HepG2 (cell line): ENCODE data around the gene ATP5MC2. TPM values are rescaled to one million over a fixed set of nuclear protein-coding genes. Genes with fewer than 3 reads are reported as not detected.

Experiments
- ATAC-seq: fragments of 200-7000 bp; cut with Tn5 transposase; 3 replicates; pipeline ENCODE4 v1.9.1; 2020; ENCODE audit warnings: mild to moderate bottlenecking, moderate library complexity
- BruUV-seq: library from RNA; stranded (reverse); fragments of 400-500 nt; replicated peaks from 2 replicates; lab custom pipeline; 2021; lab: Mats Ljungman, UMichigan
- CTCF ChIA-PET: fragments of 300-600 bp; formaldehyde crosslinking; extraction: SDS; loops from one replicate; lab custom pipeline; 2021; ENCODE audit warnings: low total read pairs, inconsistent platforms, low intra/inter-chr PET ratio; lab: Yijun Ruan, JAX
- POLR2A ChIA-PET: fragments of 350-600 bp; sonication (Branson Sonifier 250); formaldehyde crosslinking; loops from one replicate; lab custom pipeline; 2020; ENCODE audit warnings: antibody characterized with exemption, inconsistent platforms; lab: Yijun Ruan, JAX
- DNase-seq: peaks from one replicate; pipeline ENCODE4 v3.0.0-alpha.2; 2015; ENCODE audit warnings: low spot score
- FAIRE-seq: peaks from 3 replicates; lab custom pipeline; 2011; peaks lifted over from hg19 to GRCh38; lab: Jason Lieb, UNC
- H2AFZ ChIP-seq: one replicate; pipeline ENCODE4 v1.6.1; 2011; ENCODE audit warnings: low read length, inconsistent platforms
- H3K27ac ChIP-seq: fragments of 300-600 bp; 3 replicates; pipeline ENCODE4 v1.8.0; 2011; ENCODE audit warnings: mixed run types, mild to moderate bottlenecking, mixed read lengths, low read length, inconsistent platforms; ENCODE audit not compliant: insufficient read depth; ENCODE audit errors: extremely low read length
- H3K27me3 ChIP-seq, 2 experiments: fragments of 200-600 bp in 1 of 2; 2 replicates in 1 of 2; 3 replicates in 1 of 2; pipeline versions ENCODE4 v1.6.0 to v1.8.0; 2011; ENCODE audit warnings: low read length in 2 of 2, mild to moderate bottlenecking in 2 of 2, moderate library complexity in 2 of 2, inconsistent platforms in 1 of 2; ENCODE audit not compliant: insufficient read depth in 2 of 2, control insufficient read depth in 1 of 2
- H3K36me3 ChIP-seq, 2 experiments: fragments of 200-600 bp in 1 of 2; replicated peaks in 1 of 2; 2 replicates in 1 of 2; 3 replicates in 1 of 2; pipeline versions ENCODE4 v1.5.1 to v1.8.0; 2011; ENCODE audit warnings: low read length in 2 of 2, inconsistent platforms in 1 of 2; ENCODE audit not compliant: insufficient read depth in 2 of 2, control insufficient read depth in 1 of 2
- H3K4me1 ChIP-seq: 2 replicates; pipeline ENCODE4 v1.5.1; 2012; ENCODE audit warnings: low read length, inconsistent platforms; ENCODE audit not compliant: insufficient read depth
- H3K4me2 ChIP-seq: 2 replicates; pipeline ENCODE4 v1.6.0; 2011; ENCODE audit warnings: low read depth, low read length, inconsistent platforms
- H3K4me3 ChIP-seq, 3 experiments: fragments of 200-600 bp in 1 of 3; sonication (generic), shearing (Covaris generic) in 1 of 3; replicated peaks in 1 of 3; 2 replicates each; pipeline ENCODE4 v1.5.1; 2011 to 2016; ENCODE audit warnings: low read length in 3 of 3, inconsistent platforms in 2 of 3, low read depth in 2 of 3, mild to moderate bottlenecking in 2 of 3, control low read depth in 1 of 3, mixed read lengths in 1 of 3; ENCODE audit not compliant: insufficient read depth in 1 of 3
- H3K79me2 ChIP-seq: one replicate; pipeline ENCODE4 v1.6.1; 2011; ENCODE audit warnings: low read length, inconsistent platforms; ENCODE audit not compliant: insufficient read depth
- H3K9ac ChIP-seq: 2 replicates; pipeline ENCODE4 v1.6.0; 2011; ENCODE audit warnings: mild to moderate bottlenecking, low read depth, low read length, inconsistent platforms; ENCODE audit not compliant: insufficient read depth
- H3K9me3 ChIP-seq: 2 replicates; pipeline ENCODE4 v1.5.1; 2012; ENCODE audit warnings: mild to moderate bottlenecking, low read length
- H4K20me1 ChIP-seq: 2 replicates; pipeline ENCODE4 v1.6.0; 2011; ENCODE audit warnings: inconsistent platforms, mild to moderate bottlenecking, low read length, moderate library complexity; ENCODE audit not compliant: insufficient read depth
- GLMP ChIP-seq: sonication (generic); formaldehyde crosslinking; IDR thresholded peaks from 2 replicates; pipeline ENCODE4 v1.9.0; 2021; ENCODE audit warnings: missing genetic modification reagents, mild to moderate bottlenecking, borderline replicate concordance
- JUND ChIP-seq: sonication (generic); formaldehyde crosslinking; IDR thresholded peaks from 2 replicates; pipeline ENCODE4 v1.8.0; 2022; ENCODE audit warnings: mild to moderate bottlenecking, missing genetic modification reagents
- KDM2A ChIP-seq: sonication (generic); formaldehyde crosslinking; IDR thresholded peaks from 2 replicates; pipeline ENCODE4 v1.4.0; 2020; ENCODE audit warnings: low read depth, missing genetic modification reagents, borderline replicate concordance
- PHB2 ChIP-seq: fragments of 450-650 bp; IDR thresholded peaks from 2 replicates; pipeline ENCODE4 v1.6.1; 2018; ENCODE audit not compliant: partially characterized antibody
- SP2 ChIP-seq: sonication (generic); formaldehyde crosslinking; IDR thresholded peaks from 2 replicates; pipeline ENCODE4 v1.5.1; 2020; ENCODE audit warnings: mild to moderate bottlenecking, missing genetic modification reagents
- ZNF546 ChIP-seq: sonication (generic); formaldehyde crosslinking; conservative IDR thresholded peaks from 2 replicates; pipeline ENCODE4 v1.8.1; 2023; ENCODE audit warnings: mild to moderate bottlenecking, missing genetic modification reagents
- ZNF629 ChIP-seq: sonication (generic); formaldehyde crosslinking; conservative IDR thresholded peaks from 2 replicates; pipeline ENCODE4 v1.5.0; 2020; ENCODE audit warnings: missing genetic modification reagents
- ZNF816 ChIP-seq: sonication (generic); formaldehyde crosslinking; IDR thresholded peaks from 2 replicates; pipeline ENCODE4 v1.8.0; 2022; ENCODE audit warnings: missing genetic modification reagents, mild to moderate bottlenecking, borderline replicate concordance
- WGBS: methylation state at CpG from one replicate; pipeline ENCODE4 v1.1.6; 2017; ENCODE audit warnings: low lambda C conversion rate; 5-methylcytosine and 5-hydroxymethylcytosine counted together
- in situ Hi-C: cut with HindIII; loops from 2 replicates; pipeline ENCODE4 v1.10.0; 2017; ENCODE audit warnings: low pct_unique_long_range_greater_than_20kb; ENCODE audit not compliant: extremely low pct_ligation_motif_present
- intact Hi-C: fragments of 100-400 bp; cut with micrococcal nuclease; formaldehyde crosslinking; loops from one replicate; pipeline ENCODE4 v1.10.0; 2022; ENCODE audit not compliant: unreplicated experiment
- polyA plus RNA-seq, 8 experiments: library from polyadenylated mRNA; depleted of rRNA in 3 of 8; stranded (reverse) in 7 of 8; unstranded in 1 of 8; fragments of >200 nt; fragmentation: Illumina TruSeq in 4 of 8; extraction: Trizol in 4 of 8; gene quantifications; 2 replicates each; pipeline versions ENCODE4 v1.2.1 to v1.2.3, GENCODE V29; 2011 to 2016; ENCODE audit warnings: low read depth in 4 of 8, missing spikeins in 1 of 8, mixed read lengths in 1 of 8; ENCODE audit not compliant: insufficient read depth in 1 of 8
- total RNA-seq, 5 experiments: library from RNA; depleted of rRNA; stranded (reverse); fragments of >200 nt; fragmentation: Illumina TruSeq; extraction: Trizol; gene quantifications; 2 replicates each; pipeline ENCODE4 v1.2.3, GENCODE V29; 2016; ENCODE audit warnings: low read depth in 1 of 5

The ATP5MC2 gene
- total and polyA plus RNA-seq, 2 of the 13 experiments (the other 11 are each of a cell fraction or from before 2014, with no cell fraction given): 230 to 257 TPM

GRCh38 chr12:53698948-53699677, 23.2 kb upstream of the ATP5MC2 start:
- H4K20me1 ChIP-seq: no peaks in the 10 kb centered on the region
- H3K27me3 ChIP-seq: peaks cover 11 to 61% of the 10 kb centered on the region in 2 experiments
- no peak overlapping the region for H3K9ac ChIP-seq
- CTCF ChIA-PET: interaction anchor here (12.4 kb wide), 1 partner anchor 46 kb away, joined by 216 read pairs; no protein-coding TSS in a partner anchor
- no peak overlapping the region for H3K27ac ChIP-seq
- no peaks in the 10 kb centered on the region for H3K79me2 ChIP-seq
- H3K36me3 ChIP-seq: no peaks in the 10 kb centered on the region
- no peak overlapping the region for H3K4me2 ChIP-seq
- ATAC-seq (no peak), DNase-seq (no peak)
- H2AFZ ChIP-seq: no peak overlapping the region
- H3K4me1 ChIP-seq: peaks cover 8% of the 10 kb centered on the region; the same call in 1 of the 2 replicates
- POLR2A ChIA-PET: no interaction called here
- H3K9me3 ChIP-seq: no peaks in the 10 kb centered on the region
- BruUV-seq: no TSS peak
- intact Hi-C loops: no loop called here
- TF ChIP-seq ZNF816 (CRISPR knock-in tag): no peak
- TF ChIP-seq GLMP (CRISPR knock-in tag): no peak
- no peak for TF ChIP-seq ZNF546 (CRISPR knock-in tag)
- TF ChIP-seq JUND (CRISPR knock-in tag): no peak
- no peak for TF ChIP-seq SP2 (CRISPR knock-in tag)
- TF ChIP-seq KDM2A: no peak
- no peak for TF ChIP-seq PHB2
- TF ChIP-seq ZNF629 (CRISPR knock-in tag): no peak
- TF ChIP-seq, all 625 proteins: peak for 0
- in situ Hi-C loops: no loop called here
- H3K4me3 ChIP-seq: no peak overlapping the region
- FAIRE-seq: no peak
- WGBS: 0% methylated on average over 3 of the region's 3 CpGs
